IPS-20b (cell line): ENCODE results near the gene CERS6.

Source experiments
- H3K27ac ChIP-seq: one replicate; pipeline ENCODE4 v1.5.1; 2013; ENCODE audit warnings: low read length
- H3K27me3 ChIP-seq: 2 replicates; pipeline ENCODE4 v1.6.1; 2013; ENCODE audit warnings: mild to moderate bottlenecking, low read length, inconsistent platforms; ENCODE audit not compliant: insufficient read depth
- H3K36me3 ChIP-seq: 2 replicates; pipeline ENCODE4 v1.6.1; 2013; ENCODE audit warnings: low read depth, mild to moderate bottlenecking, inconsistent platforms, low read length, moderate library complexity; ENCODE audit not compliant: insufficient read depth
- H3K4me1 ChIP-seq: 2 replicates; pipeline ENCODE4 v1.6.1; 2013; ENCODE audit warnings: mild to moderate bottlenecking, control low read depth, inconsistent platforms, low read length, moderate library complexity; ENCODE audit not compliant: insufficient read depth
- H3K4me3 ChIP-seq: 2 replicates; pipeline ENCODE4 v1.5.1; 2013; ENCODE audit warnings: mild to moderate bottlenecking, low read length, inconsistent platforms
- H3K9ac ChIP-seq: 2 replicates; pipeline ENCODE4 v1.6.1; 2013; ENCODE audit warnings: low read depth, mild to moderate bottlenecking, inconsistent platforms, low read length, moderate library complexity
- H3K9me3 ChIP-seq: 2 replicates; pipeline ENCODE4 v1.6.1; 2013; ENCODE audit warnings: mild to moderate bottlenecking, low read depth, low read length, inconsistent platforms; ENCODE audit not compliant: insufficient read depth

Gene CERS6

GRCh38 chr2:168583710-168584521, 127.8 kb downstream of the CERS6 start:
- H3K36me3 ChIP-seq, result 0 out of 2 replicates have a peak, but pooled peaks cover 3% of the 10 kb centered on the region
- no peak overlapping the region for H3K9ac ChIP-seq
- H3K4me3 ChIP-seq, result no peak overlapping the region
- H3K27ac ChIP-seq, result no peak overlapping the region
- no peaks in the 10 kb centered on the region for H3K9me3 ChIP-seq
- peaks cover 3% of the 10 kb centered on the region for H3K4me1 ChIP-seq
- no peaks in the 10 kb centered on the region for H3K27me3 ChIP-seq

- Histone ChIP-seq H3K4me1 (peaks cover 11% of the 10 kb centered on the region), H3K27me3 (no peaks in the 10 kb centered on the region), H3K4me3 (no peak overlapping the region), H3K9ac (no peak overlapping the region), H3K9me3 (no peaks in the 10 kb centered on the region), H3K27ac (no peak overlapping the region), H3K36me3 (0 out of 2 replicates have a peak, but pooled peaks cover 3% of the 10 kb centered on the region)
These were observed 128.8 kb downstream of the CERS6 start for GRCh38 chr2:168584911-168585310.

DNA sequence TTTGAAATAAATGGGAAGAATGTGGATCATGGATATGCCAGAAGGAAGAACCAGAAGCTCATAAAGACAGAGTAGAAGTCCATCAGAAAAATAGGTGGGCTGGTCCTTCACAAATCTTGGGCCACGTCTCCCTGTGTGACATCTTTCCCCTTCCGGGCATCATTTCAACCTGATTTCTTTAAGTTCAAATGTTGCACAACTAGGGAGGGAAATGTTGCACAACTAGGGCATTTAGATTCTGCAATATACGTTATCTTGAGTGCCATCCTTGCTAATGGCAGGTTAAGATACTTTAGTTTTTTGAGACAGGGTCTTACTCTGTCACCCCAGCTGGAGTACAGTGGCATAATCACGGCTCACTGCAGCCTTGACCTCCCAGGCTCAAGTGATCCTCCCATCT, 129.6 kb downstream of the CERS6 start:
- H3K4me3 ChIP-seq, result no peak overlapping the region
- H3K27ac ChIP-seq, result no peak overlapping the region
- H3K4me1 ChIP-seq, result peaks cover 14% of the 10 kb centered on the region
- 0 out of 2 replicates have a peak, but pooled peaks cover 3% of the 10 kb centered on the region for H3K36me3 ChIP-seq
- no peaks in the 10 kb centered on the region for H3K9me3 ChIP-seq
- no peak overlapping the region for H3K9ac ChIP-seq
- no peaks in the 10 kb centered on the region for H3K27me3 ChIP-seq

DNA sequence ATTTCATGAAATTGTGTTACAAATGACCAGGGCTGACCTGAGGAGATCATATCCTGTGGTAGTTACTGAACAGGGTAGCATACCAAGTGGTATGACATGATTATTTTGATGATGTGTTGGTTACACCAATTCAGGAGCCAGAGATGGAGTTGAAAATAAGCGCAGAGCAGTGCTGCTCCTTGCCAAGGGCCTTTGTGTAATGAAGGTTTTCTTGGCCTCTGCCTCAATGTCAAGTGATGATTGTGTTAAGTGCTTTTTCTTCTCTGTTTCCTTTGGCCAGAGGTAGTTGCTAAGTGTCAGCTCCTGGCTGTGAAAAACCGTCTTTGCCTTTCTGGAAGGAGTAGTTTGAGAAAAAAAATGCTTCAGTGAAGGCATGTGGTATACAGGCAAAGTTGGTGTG, 131.2 kb downstream of the CERS6 start:
- H3K4me1 ChIP-seq, result peaks cover 22% of the 10 kb centered on the region
- H3K27ac ChIP-seq, result no peak overlapping the region
- H3K9ac ChIP-seq, result no peak overlapping the region
- H3K27me3 ChIP-seq, result no peaks in the 10 kb centered on the region
- no peaks in the 10 kb centered on the region for H3K36me3 ChIP-seq
- no peaks in the 10 kb centered on the region for H3K9me3 ChIP-seq
- no peak overlapping the region for H3K4me3 ChIP-seq

DNA sequence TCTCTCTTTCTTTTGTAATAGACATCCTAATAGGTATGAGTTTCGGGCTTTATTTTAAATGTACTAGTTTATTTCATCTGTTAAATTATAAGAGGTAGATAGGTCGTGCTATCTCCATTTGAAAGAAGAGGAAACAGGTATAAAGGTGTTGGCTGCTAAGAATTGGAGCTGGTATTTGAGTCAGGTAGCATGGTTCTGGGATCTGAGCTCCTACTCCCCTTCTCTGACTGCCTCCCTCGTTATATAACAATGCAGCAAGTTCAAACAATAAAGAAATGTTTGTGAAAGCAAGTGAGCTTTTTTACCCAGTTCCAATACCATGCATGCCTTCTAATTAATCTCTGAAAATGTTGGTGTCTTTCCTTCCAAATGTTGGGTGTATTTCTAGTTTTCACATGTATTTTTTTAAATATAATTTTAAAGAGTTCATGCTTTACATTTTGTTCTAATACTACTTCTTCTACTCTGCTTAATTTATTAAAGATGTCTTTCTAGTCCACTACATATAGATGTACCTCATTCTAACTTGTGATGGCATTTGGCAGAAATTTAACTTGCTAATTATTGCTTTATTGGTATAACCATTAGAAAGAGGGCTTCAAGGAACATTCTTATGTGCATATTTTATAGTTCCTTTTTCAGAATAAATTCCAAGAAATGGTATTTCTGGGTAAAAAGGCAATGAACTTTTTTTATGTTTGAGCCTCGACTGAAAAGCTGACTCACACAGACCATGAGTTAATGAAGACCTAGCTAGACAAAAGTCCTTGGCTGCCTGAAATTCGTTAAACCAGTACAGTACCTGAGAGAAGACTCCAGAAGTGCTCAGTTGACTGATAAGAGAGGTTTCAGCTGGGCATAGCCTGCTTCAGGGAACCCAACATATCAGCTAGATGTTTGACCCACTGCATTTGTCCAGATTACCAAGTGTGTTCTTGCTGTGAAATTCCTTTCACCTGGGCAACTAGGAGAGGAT, 133.5 kb downstream of the CERS6 start:
- H3K9ac ChIP-seq, result no peak overlapping the region; the same call in 1 of the 2 replicates
- H3K4me1 ChIP-seq, result peaks cover 33% of the 10 kb centered on the region
- H3K27me3 ChIP-seq, result no peaks in the 10 kb centered on the region
- H3K4me3 ChIP-seq, result no peak overlapping the region; the same call in 1 of the 2 replicates
- no peaks in the 10 kb centered on the region for H3K9me3 ChIP-seq
- no peaks in the 10 kb centered on the region for H3K36me3 ChIP-seq
- no peak overlapping the region for H3K27ac ChIP-seq

DNA sequence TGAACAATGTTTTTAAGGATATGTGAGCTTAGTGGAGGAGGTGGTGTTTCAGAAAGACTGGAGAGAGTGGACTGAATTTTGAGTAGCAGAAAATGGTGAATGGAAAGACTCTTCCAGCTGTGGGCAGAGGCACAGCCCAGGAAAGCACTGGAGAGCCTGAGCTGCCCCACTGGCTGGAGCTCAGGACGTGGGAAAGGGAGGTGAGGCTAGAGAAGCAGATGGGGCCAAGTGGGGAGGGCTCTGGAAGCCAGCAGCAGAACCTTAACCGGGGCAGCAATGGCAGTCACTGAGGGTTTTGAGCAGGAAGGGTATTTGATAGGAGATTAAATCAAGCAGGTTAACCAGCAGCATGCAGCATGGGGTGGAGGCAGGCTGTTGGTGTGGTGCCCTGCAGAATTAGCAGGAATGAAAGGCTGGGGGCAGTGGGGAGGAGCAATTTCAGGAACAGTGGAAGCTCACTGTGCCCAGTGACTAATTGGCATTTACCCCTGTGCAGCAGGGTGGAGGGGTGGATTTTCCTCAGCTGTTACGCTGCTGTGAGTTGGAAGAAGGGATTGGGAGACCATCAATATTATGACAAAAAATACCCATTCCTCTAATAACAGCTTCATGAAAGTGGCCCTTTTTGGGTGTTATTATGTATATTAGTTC, 136.2 kb downstream of the CERS6 start:
- H3K4me3 ChIP-seq, result no peak overlapping the region; the same call in 1 of the 2 replicates
- H3K9me3 ChIP-seq, result no peaks in the 10 kb centered on the region
- H3K4me1 ChIP-seq, result peaks cover 36% of the 10 kb centered on the region
- H3K27me3 ChIP-seq, result no peaks in the 10 kb centered on the region
- H3K9ac ChIP-seq, result no peak overlapping the region
- H3K27ac ChIP-seq, result no peak overlapping the region
- no peaks in the 10 kb centered on the region for H3K36me3 ChIP-seq

- Histone ChIP-seq H3K4me1 (peaks cover 34% of the 10 kb centered on the region), H3K9me3 (no peaks in the 10 kb centered on the region), H3K27ac (no peak overlapping the region), H3K4me3 (no peak overlapping the region), H3K27me3 (no peaks in the 10 kb centered on the region), H3K36me3 (no peaks in the 10 kb centered on the region), H3K9ac (no peak overlapping the region)
These were observed 137.6 kb downstream of the CERS6 start for GRCh38 chr2:168593713-168594112.

- Histone ChIP-seq H3K27me3 (no peaks in the 10 kb centered on the region), H3K9ac (no peak overlapping the region), H3K27ac (peak overlapping the region; percentile 1), H3K9me3 (no peaks in the 10 kb centered on the region), H3K36me3 (no peaks in the 10 kb centered on the region), H3K4me3 (no peak overlapping the region), H3K4me1 (peaks cover 26% of the 10 kb centered on the region)
These were observed 138.7 kb downstream of the CERS6 start for GRCh38 chr2:168594778-168595177.

DNA sequence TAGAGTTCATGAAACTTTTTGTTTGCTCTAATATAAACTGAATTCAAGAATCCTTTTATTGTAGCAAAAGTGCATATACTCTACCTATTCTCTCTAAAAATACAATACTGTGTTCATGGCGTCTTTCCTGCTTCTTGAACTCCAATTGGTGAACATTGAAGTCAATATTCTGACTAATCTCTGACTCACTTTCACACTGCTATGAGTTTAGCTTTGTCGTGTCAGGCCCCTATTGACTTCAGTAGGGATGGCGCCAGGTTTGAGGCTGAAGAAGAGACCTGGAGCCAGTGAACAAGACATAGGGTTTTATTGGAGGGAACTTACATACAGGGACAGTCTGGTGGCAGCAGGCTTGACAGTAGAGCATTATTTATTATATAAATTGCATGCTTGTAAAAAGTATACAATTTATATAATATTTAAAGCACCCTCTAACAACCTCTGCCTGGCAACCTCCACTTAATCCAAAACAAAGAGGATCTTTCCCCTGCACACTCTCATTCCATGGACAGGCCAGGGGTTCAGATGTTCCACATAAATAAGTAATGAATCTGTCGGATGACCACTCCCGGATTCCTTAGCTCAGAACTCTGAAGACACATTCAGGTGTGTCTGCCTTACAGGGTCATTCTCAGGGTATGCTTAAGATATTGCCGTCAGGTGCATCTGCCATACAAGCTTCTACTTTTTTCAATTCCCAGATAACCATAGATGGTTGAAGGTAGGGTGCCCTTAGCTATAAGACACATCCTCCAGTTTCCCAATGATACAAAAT, 141.0 kb downstream of the CERS6 start:
- Histone ChIP-seq H3K9ac (no peak overlapping the region), H3K4me3 (no peak overlapping the region), H3K9me3 (no peaks in the 10 kb centered on the region), H3K27ac (no peak overlapping the region), H3K27me3 (no peaks in the 10 kb centered on the region), H3K36me3 (no peaks in the 10 kb centered on the region), H3K4me1 (peaks cover 13% of the 10 kb centered on the region; the same call in 1 of the 2 replicates)

DNA sequence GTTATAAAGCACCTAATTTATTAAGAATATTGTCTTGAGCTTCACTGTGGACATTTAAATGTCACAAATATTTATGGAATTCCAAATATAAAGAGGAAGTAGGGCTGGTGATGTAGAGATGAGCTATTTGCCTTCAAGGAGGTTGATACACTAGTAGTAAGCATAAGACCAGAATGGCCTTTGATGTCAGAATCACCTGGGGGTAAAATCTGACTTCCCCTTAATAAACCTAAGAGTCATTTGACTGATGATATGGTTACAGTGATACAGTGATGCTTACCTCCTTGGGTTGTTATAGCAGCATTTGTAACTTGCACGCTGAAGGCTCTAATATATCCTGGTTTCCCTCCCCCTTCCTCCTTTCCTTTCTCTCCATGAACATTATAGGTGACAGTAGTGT, 143.7 kb downstream of the CERS6 start:
- Histone ChIP-seq H3K27ac (no peak overlapping the region), H3K4me1 (peaks cover 13% of the 10 kb centered on the region; the same call in 1 of the 2 replicates), H3K4me3 (no peak overlapping the region), H3K9ac (no peak overlapping the region), H3K9me3 (peaks cover 5% of the 10 kb centered on the region; the same call in 1 of the 2 replicates), H3K36me3 (no peaks in the 10 kb centered on the region), H3K27me3 (no peaks in the 10 kb centered on the region)

GRCh38 chr2:168600949-168601348, 144.9 kb downstream of the CERS6 start:
- Histone ChIP-seq H3K27me3 (no peaks in the 10 kb centered on the region), H3K36me3 (no peaks in the 10 kb centered on the region), H3K9ac (no peak overlapping the region), H3K4me1 (peaks cover 12% of the 10 kb centered on the region; the same call in 1 of the 2 replicates), H3K9me3 (peaks cover 17% of the 10 kb centered on the region), H3K27ac (no peak overlapping the region), H3K4me3 (no peak overlapping the region)
